HG03097 (cell line): ENCODE results near the gene AP4M1.

Experiments used
- ATAC-seq: cut with Tn5 transposase; IDR thresholded peaks from one replicate; pipeline ENCODE4 v1.9.1; 2021; ENCODE audit not compliant: unreplicated experiment, low FRiP score

Gene AP4M1

GRCh38 chr7:100107125-100107737 is 5.8 kb downstream of the AP4M1 start:
- no peak for ATAC-seq

DNA sequence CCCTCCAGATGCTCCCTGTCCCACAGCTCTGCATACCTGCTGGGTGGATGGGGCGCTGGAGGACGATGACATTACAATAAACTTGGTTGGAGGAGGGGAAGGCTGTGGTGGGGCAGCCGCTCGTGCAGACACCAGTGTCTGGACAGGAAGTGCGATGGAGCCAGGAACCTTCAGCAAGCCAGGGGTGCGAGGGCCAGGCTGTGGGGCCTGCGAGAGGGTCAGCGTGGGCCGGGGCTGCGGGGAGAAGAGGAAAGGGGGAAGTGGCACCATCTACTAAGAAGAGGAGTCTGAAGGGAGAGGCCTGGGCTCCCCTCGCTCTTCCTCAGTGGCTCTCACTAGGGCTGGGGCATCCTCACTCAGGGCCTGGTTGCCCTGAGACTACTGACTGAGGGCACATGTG is 6.4 kb downstream of the AP4M1 start:
- no peak for ATAC-seq

GRCh38 chr7:100109521-100110163 is 8.2 kb downstream of the AP4M1 start:
- no peak for ATAC-seq

DNA sequence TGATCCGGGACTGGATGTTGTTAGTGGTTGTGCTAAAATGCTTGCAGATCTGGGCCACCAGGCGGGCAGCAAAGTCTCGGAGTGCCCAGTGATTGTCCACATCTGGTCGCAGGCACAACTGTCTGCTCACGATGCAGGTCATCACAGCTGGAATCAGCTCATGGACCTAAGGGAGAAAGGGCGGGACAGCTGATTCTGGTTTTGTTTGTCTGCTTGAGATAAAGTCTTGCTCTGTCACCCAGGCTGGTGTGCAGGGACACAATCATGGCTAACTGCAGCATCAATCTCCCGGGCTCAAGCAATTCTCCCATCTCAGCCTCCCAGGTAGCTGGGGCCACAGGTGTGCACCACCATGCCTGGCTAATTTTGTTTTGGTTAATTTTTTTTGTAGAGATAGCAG is 9.7 kb downstream of the AP4M1 start:
- ATAC-seq, result no peak

DNA sequence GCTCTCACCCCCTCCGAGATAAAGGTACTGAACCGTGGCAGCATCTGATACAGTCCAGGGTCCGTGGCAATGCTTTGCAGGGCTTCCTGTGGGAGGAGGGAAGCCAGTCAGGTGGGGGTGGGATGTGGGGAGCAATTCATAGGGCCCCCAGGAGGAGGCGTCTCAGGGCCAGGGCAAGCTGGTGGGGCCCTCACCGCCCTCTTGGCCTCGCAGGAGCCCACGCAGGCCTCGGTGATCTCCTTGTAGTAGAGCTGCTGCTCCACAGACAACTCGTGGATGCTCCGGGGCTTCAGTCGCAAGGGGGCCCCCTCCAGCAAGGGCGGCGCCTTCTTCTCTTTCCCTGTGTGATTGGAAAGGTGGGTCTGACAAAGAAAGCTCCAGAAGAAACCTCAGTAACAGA is 10.5 kb downstream of the AP4M1 start:
- no peak for ATAC-seq

DNA sequence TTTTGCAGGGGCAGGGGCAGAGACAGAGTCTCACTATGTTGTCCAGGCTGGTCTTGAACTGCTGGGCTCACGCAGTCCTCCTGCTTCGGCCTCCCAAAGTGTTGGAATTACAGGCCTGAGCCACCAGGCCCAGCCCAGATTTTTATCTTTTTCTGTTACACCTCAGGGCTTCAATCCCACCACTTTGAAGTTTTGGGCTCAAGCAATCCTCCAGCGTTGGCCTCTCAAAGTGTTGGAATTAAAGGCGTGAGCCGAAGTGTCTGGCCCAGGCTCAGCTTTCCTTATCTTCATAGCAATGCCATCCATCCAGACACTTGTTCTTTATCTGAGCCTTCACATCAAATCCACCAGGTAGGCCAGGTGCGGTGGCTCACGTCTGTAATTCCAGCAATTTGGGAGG is 13.6 kb downstream of the AP4M1 start:
- no peak for ATAC-seq

- ATAC-seq, result no peak
Measured at GRCh38 chr7:100118388-100119071, 17.1 kb downstream of the AP4M1 start.

DNA sequence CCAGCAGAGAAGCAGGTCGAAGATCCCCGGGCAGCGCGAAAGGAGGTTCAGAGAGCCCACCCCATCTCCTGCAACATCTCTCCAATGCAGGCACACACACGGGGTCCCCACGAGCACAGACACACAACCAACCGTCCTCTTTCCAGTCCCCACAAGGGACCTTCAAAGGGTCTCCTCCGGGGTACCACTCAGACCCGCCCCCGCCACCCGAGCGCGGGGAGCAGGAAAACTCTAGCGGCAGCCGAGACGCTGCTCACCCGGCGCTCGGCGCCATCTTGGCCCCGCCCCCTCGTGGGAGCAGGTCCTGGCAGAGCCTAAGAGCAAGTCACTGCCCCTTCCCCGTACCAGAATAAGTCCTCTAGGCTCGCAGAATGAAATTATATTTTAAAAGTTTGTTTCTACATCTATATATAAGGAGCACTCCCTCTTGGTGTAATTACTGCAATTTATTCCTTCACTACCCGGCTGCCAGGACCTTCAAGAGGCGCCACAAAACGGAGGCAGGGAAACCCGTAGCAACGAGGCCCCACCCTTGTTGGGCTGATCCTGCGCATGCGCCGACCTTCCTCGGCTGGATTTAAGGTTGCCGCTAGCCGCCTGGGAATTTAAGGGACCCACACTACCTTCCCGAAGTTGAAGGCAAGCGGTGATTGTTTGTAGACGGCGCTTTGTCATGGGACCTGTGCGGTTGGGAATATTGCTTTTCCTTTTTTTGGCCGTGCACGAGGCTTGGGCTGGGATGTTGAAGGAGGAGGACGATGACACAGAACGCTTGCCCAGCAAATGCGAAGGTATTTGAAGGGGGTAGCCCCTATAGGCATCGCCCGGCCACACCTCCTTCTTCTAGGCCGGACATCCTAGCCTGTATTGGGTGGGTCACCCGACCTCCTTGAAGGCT is 17.9 kb downstream of the AP4M1 start, which contains the start of the genes CNPY4 and TAF6:
Gene CNPY4 (plus strand): TSS at position 563 of the 898 bp plus-strand sequence. CDS start 111 bp downstream, at position 674.
Gene TAF6 (minus strand): TSS at position 287 of the 898 bp plus-strand sequence. CDS start 5,149 bp downstream, outside the sequence.
- ATAC-seq, result peak; percentile 63

GRCh38 chr7:100119970-100120732 is 18.7 kb downstream of the AP4M1 start:
- ATAC-seq, result peak; percentile 38

- no peak for ATAC-seq
Measured at GRCh38 chr7:100120733-100121036, 19.2 kb downstream of the AP4M1 start.

- ATAC-seq, result no peak
Measured at GRCh38 chr7:100122067-100122466, 20.6 kb downstream of the AP4M1 start.

DNA sequence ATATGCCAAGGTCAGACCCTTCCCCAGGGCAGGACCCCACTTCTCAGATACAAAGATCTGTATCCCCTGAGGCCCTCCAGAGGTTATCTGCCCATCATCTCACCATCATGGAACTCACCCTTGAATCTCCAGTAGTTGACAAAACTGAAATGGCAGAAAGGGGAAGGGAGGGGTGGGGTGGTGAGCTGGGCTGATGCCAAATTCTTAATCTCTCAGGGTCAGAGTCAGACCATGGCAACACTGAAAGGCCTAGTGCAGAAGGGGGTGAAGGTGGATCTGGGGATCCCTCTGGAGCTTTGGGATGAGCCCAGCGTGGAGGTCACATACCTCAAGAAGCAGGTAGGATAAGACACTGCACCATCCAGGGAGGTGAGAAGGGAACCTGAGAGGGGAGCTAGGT is 21.1 kb downstream of the AP4M1 start:
- ATAC-seq, result no peak

GRCh38 chr7:100124301-100125230 is 23.1 kb downstream of the AP4M1 start:
- no peak for ATAC-seq

GRCh38 chr7:100126239-100126930 is 24.9 kb downstream of the AP4M1 start:
- ATAC-seq, result peak; percentile 40

GRCh38 chr7:100126931-100127865 is 25.8 kb downstream of the AP4M1 start, which contains the start of gene MBLAC1:
TSS of gene MBLAC1 (plus strand) at chr7:100126967. CDS start at chr7:100127396, 429 bp downstream.
- ATAC-seq, result peak; percentile 42

GRCh38 chr7:100127866-100128636 is 26.6 kb downstream of the AP4M1 start:
- no peak for ATAC-seq

DNA sequence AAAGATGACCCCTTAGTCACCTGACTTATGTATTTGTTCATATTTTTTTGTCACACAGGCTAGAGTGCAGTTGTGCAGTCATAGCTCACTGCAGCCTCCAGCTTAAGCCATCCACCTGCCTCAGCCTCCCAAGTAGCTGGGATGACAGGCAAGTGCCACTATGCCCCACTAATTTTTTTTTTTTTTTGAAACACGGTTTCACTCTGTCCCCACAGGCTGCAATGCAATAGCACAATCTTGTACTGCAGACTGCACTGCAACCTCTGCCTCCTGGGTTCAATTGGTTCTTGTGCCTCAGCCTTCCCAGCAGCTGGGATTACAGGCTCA is 27.2 kb downstream of the AP4M1 start:
- no peak for ATAC-seq
